Tibial nerve (tissue), 4 donors: ENCODE results near the gene CHST1. TPM values are rescaled to one million over a fixed set of nuclear protein-coding genes. Genes with fewer than 3 reads are reported as not detected.

Source experiments
- DNase-seq, 2 donors: peaks; one replicate each; pipeline ENCODE4 v3.0.0-alpha.2; 2019; ENCODE audit warnings: low spot score in 2 of 2
- H3K27ac ChIP-seq, 4 donors: fragments of 200-600 bp; sonication (generic) in 3 of 4; one replicate each; pipeline ENCODE4 v1.5.1; 2017 to 2019; ENCODE audit warnings: mild to moderate bottlenecking in 1 of 4
- H3K27me3 ChIP-seq, 2 donors: fragments of 200-600 bp; sonication (generic) in 1 of 2; one replicate each; pipeline versions ENCODE4 v1.5.1 to v1.6.0; 2017 to 2019
- H3K36me3 ChIP-seq, 3 donors: fragments of 200-600 bp; sonication (generic); one replicate each; pipeline ENCODE4 v1.5.1; 2018 to 2019
- H3K4me1 ChIP-seq, 4 donors: fragments of 200-600 bp; sonication (generic) in 3 of 4; one replicate each; pipeline ENCODE4 v1.5.1; 2017 to 2019
- H3K4me3 ChIP-seq, 4 donors: fragments of 200-600 bp; sonication (generic) in 3 of 4; one replicate each; pipeline ENCODE4 v1.5.1; 2017 to 2019; ENCODE audit warnings: mild to moderate bottlenecking in 1 of 4, moderate library complexity in 1 of 4
- H3K9me3 ChIP-seq, 4 donors: fragments of 200-600 bp; sonication (generic) in 3 of 4; one replicate each; pipeline ENCODE4 v1.5.1; 2017 to 2019
- CTCF ChIP-seq, 5 experiments: fragments of 200-600 bp in 3 of 5; fragments of 450-650 bp in 2 of 5; sonication (generic) in 3 of 5; IDR thresholded peaks; one replicate each; pipeline ENCODE4 v1.5.1; 2016 to 2019; ENCODE audit warnings: antibody characterized with exemption in 5 of 5, mild to moderate bottlenecking in 3 of 5, moderate library complexity in 2 of 5
- EP300 ChIP-seq, 2 donors: sonication (generic); formaldehyde crosslinking; IDR thresholded peaks; one replicate each; pipeline ENCODE4 v1.6.1; 2017; ENCODE audit warnings: antibody characterized with exemption in 2 of 2, mild to moderate bottlenecking in 1 of 2
- POLR2A ChIP-seq, 2 donors: fragments of 450-650 bp; IDR thresholded peaks; one replicate each; pipeline ENCODE4 v1.6.1; 2017; ENCODE audit warnings: antibody characterized with exemption in 2 of 2, mild to moderate bottlenecking in 2 of 2, moderate library complexity in 2 of 2
- WGBS, 2 donors: methylation state at CpG; one replicate each; pipeline ENCODE4 v1.1.5; 2018; 5-methylcytosine and 5-hydroxymethylcytosine counted together
- total RNA-seq, 4 donors: library from RNA; depleted of rRNA; stranded (reverse); fragments of >200 nt; gene quantifications; one replicate each; pipeline ENCODE4 v1.1.0, GENCODE V29; 2016

CHST1 gene
- total RNA-seq, 4 donors from 2014 or later, result 1.2 to 3.6 (median 1.6) TPM

GRCh38 chr11:45610627-45611026, 54.8 kb downstream of the CHST1 start:
- no peak for TF ChIP-seq EP300 (IDR thresholded peaks at IDR 0.05)
- TF ChIP-seq CTCF (IDR thresholded peaks at IDR 0.05), result no peak
- TF ChIP-seq POLR2A (IDR thresholded peaks at IDR 0.05), result no peak
- Histone ChIP-seq H3K36me3 (no peaks in the 10 kb centered on the region), H3K4me1 (no peaks in the 10 kb centered on the region), H3K27me3 (peaks cover 0 to 7% of the 10 kb centered on the region in 2 donors), H3K9me3 (peaks cover 0 to 2% (median 0%) of the 10 kb centered on the region in 4 donors), H3K27ac (no peak overlapping the region), H3K4me3 (no peak overlapping the region)
- DNase-seq, result no peak
- 57 to 60% methylated on average over 3 of the region's 3 CpGs for WGBS, 2 donors

GRCh38 chr11:45609902-45610301, 55.5 kb downstream of the CHST1 start:
- H3K9me3 ChIP-seq, result peaks cover 0 to 2% (median 0%) of the 10 kb centered on the region in 4 donors
- no peak overlapping the region for H3K27ac ChIP-seq
- peaks cover 0 to 7% of the 10 kb centered on the region in 2 donors for H3K27me3 ChIP-seq
- no peaks in the 10 kb centered on the region for H3K4me1 ChIP-seq
- 34 to 50% methylated on average over 2 of the region's 2 CpGs for WGBS, 2 donors
- TF ChIP-seq EP300 (IDR thresholded peaks at IDR 0.05), result no peak
- no peak for TF ChIP-seq CTCF (IDR thresholded peaks at IDR 0.05)
- TF ChIP-seq POLR2A (IDR thresholded peaks at IDR 0.05), result no peak
- H3K36me3 ChIP-seq, result no peaks in the 10 kb centered on the region
- H3K4me3 ChIP-seq, result no peak overlapping the region
- DNase-seq, result no peak

DNA sequence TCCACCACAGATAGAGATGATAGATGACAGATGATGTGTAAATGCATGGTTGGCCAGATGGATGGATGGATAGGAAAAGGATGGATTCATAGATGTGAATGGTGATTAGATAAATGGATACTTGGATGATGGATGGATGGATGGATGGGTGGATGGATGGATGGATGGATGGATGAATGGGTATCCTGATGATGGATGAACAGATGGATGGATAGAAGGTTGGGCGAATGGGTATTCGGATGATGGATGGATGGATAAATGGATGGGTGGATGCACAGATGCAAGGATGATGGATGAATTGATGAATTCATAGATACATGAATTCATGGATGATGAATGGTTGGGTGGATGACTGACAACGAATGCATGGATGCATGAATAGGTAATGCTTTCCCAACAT, 56.1 kb downstream of the CHST1 start:
- 89 to 93% methylated on average over 3 of the region's 3 CpGs for WGBS, 2 donors
- no peak for TF ChIP-seq CTCF (IDR thresholded peaks at IDR 0.05)
- TF ChIP-seq POLR2A (IDR thresholded peaks at IDR 0.05), result no peak
- TF ChIP-seq EP300 (IDR thresholded peaks at IDR 0.05), result no peak

GRCh38 chr11:45607995-45608394, 57.4 kb downstream of the CHST1 start:
- Histone ChIP-seq H3K4me1 (no peaks in the 10 kb centered on the region), H3K9me3 (peaks cover 0 to 2% (median 0%) of the 10 kb centered on the region in 4 donors), H3K27ac (no peak overlapping the region), H3K36me3 (no peaks in the 10 kb centered on the region), H3K4me3 (no peak overlapping the region), H3K27me3 (peaks cover 0 to 7% of the 10 kb centered on the region in 2 donors)
- DNase-seq, result no peak
- no peak for TF ChIP-seq EP300 (IDR thresholded peaks at IDR 0.05)
- no peak for TF ChIP-seq CTCF (IDR thresholded peaks at IDR 0.05)
- no peak for TF ChIP-seq POLR2A (IDR thresholded peaks at IDR 0.05)
- 47 to 50% methylated on average over 5 of the region's 5 CpGs for WGBS, 2 donors

More for the DNA sequence above, 56.1 kb downstream of the CHST1 start:
- H3K27ac ChIP-seq, result no peak overlapping the region
- H3K4me3 ChIP-seq, result no peak overlapping the region
- H3K9me3 ChIP-seq, result peaks cover 0 to 2% (median 0%) of the 10 kb centered on the region in 4 donors
- peaks cover 0 to 7% of the 10 kb centered on the region in 2 donors for H3K27me3 ChIP-seq
- H3K36me3 ChIP-seq, result no peaks in the 10 kb centered on the region
- H3K4me1 ChIP-seq, result no peaks in the 10 kb centered on the region
- no peak for DNase-seq

GRCh38 chr11:45606514-45607281, 58.7 kb downstream of the CHST1 start:
- no peaks in the 10 kb centered on the region for H3K36me3 ChIP-seq
- no peak overlapping the region for H3K4me3 ChIP-seq
- no peaks in the 10 kb centered on the region for H3K4me1 ChIP-seq
- H3K9me3 ChIP-seq, result peaks cover 0 to 2% (median 0%) of the 10 kb centered on the region in 4 donors
- WGBS, 2 donors, result 22 to 23% methylated on average over 4 to 10 of the region's 10 CpGs
- no peak for TF ChIP-seq POLR2A (IDR thresholded peaks at IDR 0.05)
- TF ChIP-seq EP300 (IDR thresholded peaks at IDR 0.05), result no peak
- no peak for TF ChIP-seq CTCF (IDR thresholded peaks at IDR 0.05)
- no peak overlapping the region for H3K27ac ChIP-seq
- no peak for DNase-seq
- peaks cover 0 to 7% of the 10 kb centered on the region in 2 donors for H3K27me3 ChIP-seq
